Measurements from ENCODE around the gene ZNF668. TPM values are rescaled to one million over a fixed set of nuclear protein-coding genes. Genes with fewer than 3 reads are reported as not detected.

The ZNF668 gene
- total and polyA plus RNA-seq, 2 experiments from 2014 or later = 6.2 to 13.1 TPM

- TF ChIP-seq ZNF462 (CRISPR knock-in tag; IDR thresholded peaks at IDR 0.05) (no peak), JUNB (IDR thresholded peaks at IDR 0.05; ENCODE audit: unreplicated experiment) (no peak), STAT1 (IDR thresholded peaks at IDR 0.05; ENCODE audit: unreplicated experiment) (no peak), EZH2phosphoT487 (IDR thresholded peaks at IDR 0.05; ENCODE audit: unreplicated experiment) (no peak), CREB1 (CRISPR knock-in tag; IDR thresholded peaks at IDR 0.05; ENCODE audit: low read depth) (no peak)
Measured at GRCh38 chr16:31043898-31044481, 30.1 kb downstream of the ZNF668 start (continued).

DNA sequence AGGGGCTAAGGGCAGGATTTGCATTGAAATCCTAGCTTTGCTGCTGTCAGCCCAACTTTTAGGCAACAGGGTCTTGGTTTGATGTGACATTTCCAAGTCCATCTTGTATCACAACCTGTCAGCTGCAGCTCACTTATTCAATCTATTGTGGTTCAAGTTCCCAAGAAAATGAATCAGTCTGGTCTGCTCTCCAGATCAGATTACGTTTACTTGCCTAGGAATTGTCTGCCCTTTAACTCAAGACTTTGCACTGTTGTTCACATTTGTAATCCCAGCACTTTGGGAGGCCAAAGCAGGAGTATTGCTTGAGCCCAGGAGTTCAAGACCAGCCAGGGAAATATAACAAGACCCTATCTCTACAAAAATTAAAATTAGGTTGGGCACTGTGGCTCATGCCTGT, 30.7 kb downstream of the ZNF668 start:
- H3K36me3 Mint-ChIP-seq (ENCODE audit: low read depth) = peaks cover 3% of the 10 kb centered on the region
- Histone ChIP-seq H3K9me2 (ENCODE audit: insufficient read depth) (no peaks in the 10 kb centered on the region), H3F3A (replicated peaks; ENCODE audit: low read depth) (peaks cover 12% of the 10 kb centered on the region; the same call in 1 of the 2 replicates), H3K36me3 (ENCODE audit: insufficient read depth) (no peaks in the 10 kb centered on the region; the same call in 1 of the 2 replicates), H2AFZ (no peak overlapping the region), H3K27me3 (ENCODE audit: insufficient read depth) (no peaks in the 10 kb centered on the region), H3K79me2 (replicated peaks; ENCODE audit: insufficient read depth) (no peaks in the 10 kb centered on the region), H4K20me1 (replicated peaks; ENCODE audit: insufficient read depth) (no peaks in the 10 kb centered on the region), H3K4me3 (no peak overlapping the region), H3K4me1 (ENCODE audit: insufficient read depth) (0 out of 2 replicates have a peak, but pooled peaks cover 9% of the 10 kb centered on the region), H3K4me2 (no peak overlapping the region), H3K27ac (ENCODE audit: low read depth) (no peak overlapping the region)
- ATAC-seq (no peak), DNase-seq (ENCODE audit: low spot score) (no peak)
- no peaks in the 10 kb centered on the region for H3K9me3 Mint-ChIP-seq
- peaks cover 4% of the 10 kb centered on the region for H3K27me3 Mint-ChIP-seq (ENCODE audit: insufficient read depth, low read depth, poor library complexity)
- no peak overlapping the region for H3K27ac Mint-ChIP-seq
- no peak overlapping the region for H3K4me3 Mint-ChIP-seq
- H3K4me1 Mint-ChIP-seq = peaks cover 3% of the 10 kb centered on the region; the same call in 1 of the 3 replicates
- TF ChIP-seq STAT1 (IDR thresholded peaks at IDR 0.05; ENCODE audit: unreplicated experiment) = no peak
- TF ChIP-seq NANOG (IDR thresholded peaks at IDR 0.05; ENCODE audit: borderline replicate concordance) = no peak
- TF ChIP-seq JUNB (IDR thresholded peaks at IDR 0.05; ENCODE audit: unreplicated experiment) = no peak
- TF ChIP-seq CREB1 (CRISPR knock-in tag; IDR thresholded peaks at IDR 0.05; ENCODE audit: low read depth) = no peak
- no peak for TF ChIP-seq REST (IDR thresholded peaks at IDR 0.05; ENCODE audit: unreplicated experiment)
- TF ChIP-seq POLR2AphosphoS5 (IDR thresholded peaks at IDR 0.05; ENCODE audit: low read depth) = no peak
- TF ChIP-seq, protein P1, sequence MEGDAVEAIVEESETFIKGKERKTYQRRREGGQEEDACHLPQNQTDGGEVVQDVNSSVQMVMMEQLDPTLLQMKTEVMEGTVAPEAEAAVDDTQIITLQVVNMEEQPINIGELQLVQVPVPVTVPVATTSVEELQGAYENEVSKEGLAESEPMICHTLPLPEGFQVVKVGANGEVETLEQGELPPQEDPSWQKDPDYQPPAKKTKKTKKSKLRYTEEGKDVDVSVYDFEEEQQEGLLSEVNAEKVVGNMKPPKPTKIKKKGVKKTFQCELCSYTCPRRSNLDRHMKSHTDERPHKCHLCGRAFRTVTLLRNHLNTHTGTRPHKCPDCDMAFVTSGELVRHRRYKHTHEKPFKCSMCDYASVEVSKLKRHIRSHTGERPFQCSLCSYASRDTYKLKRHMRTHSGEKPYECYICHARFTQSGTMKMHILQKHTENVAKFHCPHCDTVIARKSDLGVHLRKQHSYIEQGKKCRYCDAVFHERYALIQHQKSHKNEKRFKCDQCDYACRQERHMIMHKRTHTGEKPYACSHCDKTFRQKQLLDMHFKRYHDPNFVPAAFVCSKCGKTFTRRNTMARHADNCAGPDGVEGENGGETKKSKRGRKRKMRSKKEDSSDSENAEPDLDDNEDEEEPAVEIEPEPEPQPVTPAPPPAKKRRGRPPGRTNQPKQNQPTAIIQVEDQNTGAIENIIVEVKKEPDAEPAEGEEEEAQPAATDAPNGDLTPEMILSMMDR (conservative IDR thresholded peaks at IDR 0.05; ENCODE audit: low read depth in 2 of 2) = no peak
- no peak for TF ChIP-seq EZH2phosphoT487 (IDR thresholded peaks at IDR 0.05; ENCODE audit: unreplicated experiment)
- TF ChIP-seq EZH2 (IDR thresholded peaks at IDR 0.05; ENCODE audit: low read depth, unreplicated experiment) = no peak
